B cell (primary cell): ENCODE measurements around the gene ST6GALNAC3. TPM values are rescaled to one million over a fixed set of nuclear protein-coding genes. Genes with fewer than 3 reads are reported as not detected.

ENCODE experiments used
- ATAC-seq: fragments of 200-7000 bp; cut with Tn5 transposase; one replicate; pipeline ENCODE4 v1.10.0; 2021; ENCODE audit warnings: low read depth, mild to moderate bottlenecking, moderate number of reproducible peaks, moderate library complexity
- CTCF ChIA-PET: fragments of 350-600 bp; sonication (Branson Sonifier 250); formaldehyde crosslinking; loops from one replicate; lab custom pipeline; 2021; ENCODE audit warnings: antibody characterized with exemption, inconsistent platforms; lab: Charles Lee
- POLR2A ChIA-PET: fragments of 350-600 bp; sonication (Branson Sonifier 250); formaldehyde crosslinking; loops from one replicate; lab custom pipeline; 2021; ENCODE audit warnings: antibody characterized with exemption; lab: Charles Lee
- DNase-seq: peaks from one replicate; pipeline ENCODE4 v3.0.0; 2013
- H2AFZ ChIP-seq: 2 replicates; pipeline ENCODE4 v1.6.1; 2012; ENCODE audit warnings: mild to moderate bottlenecking, low read depth, low read length; ENCODE audit not compliant: insufficient read depth, poor library complexity, severe bottlenecking
- H3K27ac ChIP-seq, 2 donors: 1 replicate in 1 of 2; 2 replicates in 1 of 2; pipeline ENCODE4 v1.5.1; 2012 to 2013; ENCODE audit warnings: low read length in 2 of 2, mild to moderate bottlenecking in 2 of 2, moderate library complexity in 1 of 2
- H3K27me3 ChIP-seq, 4 experiments: fragments of 200-600 bp in 1 of 4; sonication (generic) in 1 of 4; replicated peaks in 1 of 4; 1 replicate in 2 of 4; 2 replicates in 2 of 4; pipeline versions ENCODE4 v1.6.1 to v1.7.0; 2013 to 2016; ENCODE audit warnings: low read length in 3 of 4, mild to moderate bottlenecking in 2 of 4, mixed read lengths in 1 of 4, moderate library complexity in 1 of 4; ENCODE audit not compliant: insufficient read depth in 4 of 4, control insufficient read depth in 3 of 4; ENCODE audit errors: control extremely low read depth in 1 of 4
- H3K36me3 ChIP-seq, 2 experiments: replicated peaks in 1 of 2; 1 replicate in 1 of 2; 2 replicates in 1 of 2; pipeline versions ENCODE4 v1.6.1 to v1.7.1; 2013; ENCODE audit warnings: low read length in 1 of 2; ENCODE audit not compliant: insufficient read depth in 2 of 2, control insufficient read depth in 1 of 2; ENCODE audit errors: control extremely low read depth in 1 of 2, extremely low read depth in 1 of 2
- H3K4me1 ChIP-seq, 2 donors: fragments of 200-600 bp in 1 of 2; sonication (generic) in 1 of 2; 1 replicate in 1 of 2; 2 replicates in 1 of 2; pipeline versions ENCODE4 v1.5.1 to v1.6.1; 2013 to 2017; ENCODE audit warnings: low read length in 2 of 2; ENCODE audit not compliant: control insufficient read depth in 2 of 2, insufficient read depth in 2 of 2
- H3K4me2 ChIP-seq: replicated peaks from 2 replicates; pipeline ENCODE3; 2012; ENCODE audit warnings: mild to moderate bottlenecking, low read depth, low read length; ENCODE audit not compliant: poor library complexity, severe bottlenecking
- H3K4me3 ChIP-seq, 5 experiments: fragments of 200-600 bp in 1 of 5; sonication (generic) in 1 of 5; 1 replicate in 3 of 5; 2 replicates in 2 of 5; pipeline versions ENCODE4 v1.5.1 to v1.7.0; 2011 to 2016; ENCODE audit warnings: low read length in 4 of 5, mild to moderate bottlenecking in 4 of 5, low read depth in 2 of 5, control low read depth in 1 of 5, moderate library complexity in 1 of 5; ENCODE audit not compliant: insufficient read depth in 1 of 5; ENCODE audit errors: control extremely low read depth in 1 of 5, extremely low read depth in 1 of 5
- H3K79me2 ChIP-seq: fragments of 200-600 bp; sonication (generic); one replicate; pipeline ENCODE4 v1.6.0; 2016; ENCODE audit warnings: low read length; ENCODE audit not compliant: control insufficient read depth, insufficient read depth
- H3K9ac ChIP-seq: fragments of 200-600 bp; sonication (generic); 2 replicates; pipeline ENCODE4 v1.6.1; 2017; ENCODE audit warnings: mild to moderate bottlenecking, low read length, moderate library complexity
- H3K9me3 ChIP-seq, 3 donors: one replicate each; pipeline versions ENCODE4 v1.6.1 to v1.7.1; 2013; ENCODE audit warnings: low read length in 2 of 3; ENCODE audit not compliant: control insufficient read depth in 2 of 3, insufficient read depth in 1 of 3; ENCODE audit errors: control extremely low read depth in 1 of 3
- H4K20me1 ChIP-seq: 2 replicates; pipeline ENCODE4 v1.6.0; 2012; ENCODE audit warnings: mild to moderate bottlenecking, low read length; ENCODE audit not compliant: insufficient read depth, control insufficient read depth, poor library complexity, severe bottlenecking
- H3K27ac Mint-ChIP-seq: one replicate; pipeline ENCODE4 v1.8.0; 2021; ENCODE audit warnings: mixed read lengths
- H3K27me3 Mint-ChIP-seq: one replicate; pipeline ENCODE4 v1.8.0; 2021; ENCODE audit warnings: mixed read lengths
- H3K4me1 Mint-ChIP-seq: one replicate; pipeline ENCODE4 v1.8.0; 2021; ENCODE audit warnings: mixed read lengths
- H3K4me3 Mint-ChIP-seq: one replicate; pipeline ENCODE4 v1.8.0; 2021; ENCODE audit warnings: mixed read lengths
- H3K9me3 Mint-ChIP-seq: one replicate; pipeline ENCODE4 v1.8.0; 2022; ENCODE audit warnings: mixed read lengths; ENCODE audit not compliant: insufficient read depth
- CTCF ChIP-seq: fragments of 200-600 bp; IDR thresholded peaks from one replicate; pipeline ENCODE4 v1.8.0; 2022; ENCODE audit warnings: antibody characterized with exemption, mild to moderate bottlenecking
- EZH2 ChIP-seq: IDR thresholded peaks from 2 replicates; pipeline ENCODE4 v1.6.1; 2012; ENCODE audit warnings: borderline replicate concordance, low read depth, mild to moderate bottlenecking, moderate library complexity, low read length; ENCODE audit not compliant: insufficient read depth, poor library complexity, severe bottlenecking
- WGBS: methylation state at CpG from one replicate; pipeline ENCODE4 v1.1.5; 2013; ENCODE audit warnings: missing lambda C conversion rate; ENCODE audit not compliant: insufficient coverage; 5-methylcytosine and 5-hydroxymethylcytosine counted together
- intact Hi-C: fragments of 100-400 bp; cut with micrococcal nuclease; formaldehyde crosslinking; loops from one replicate; pipeline ENCODE4 v1.10.0; 2022
- polyA plus RNA-seq: library from polyadenylated mRNA; depleted of rRNA; stranded (reverse); fragments of >200 nt; gene quantifications from 2 replicates; pipeline ENCODE4 v1.2.3, GENCODE V29; 2012
- total RNA-seq, 2 donors: library from RNA; stranded (reverse); fragments of 120-200 nt in 1 of 2; gene quantifications; 1 replicate in 1 of 2; 2 replicates in 1 of 2; pipeline versions ENCODE4 v1.2.3 to v1.2.4, GENCODE V29; 2013 to 2022

Gene ST6GALNAC3
- total and polyA plus RNA-seq, 2 donors (not counting 1 experiment from before 2014, with no cell fraction given): 3.0 to 17.3 TPM

GRCh38 chr1:76252431-76252830 is 177.9 kb downstream of the ST6GALNAC3 start:
- Mint-ChIP-seq H3K9me3 (no peaks in the 10 kb centered on the region), H3K27me3 (no peaks in the 10 kb centered on the region), H3K27ac (no peak overlapping the region), H3K4me1 (peaks cover 10% of the 10 kb centered on the region), H3K4me3 (no peak overlapping the region)
- peaks cover 0 to under 1% of the 10 kb centered on the region in 2 donors for H3K4me1 ChIP-seq
- POLR2A ChIA-PET: no interaction called here
- WGBS: 100% methylated on average over 1 of the region's 3 CpGs
- no peaks in the 10 kb centered on the region for H3K27me3 ChIP-seq
- no peak overlapping the region for H3K4me2 ChIP-seq
- no peaks in the 10 kb centered on the region for H4K20me1 ChIP-seq
- H3K9ac ChIP-seq: no peak overlapping the region
- H2AFZ ChIP-seq: no peak overlapping the region
- no peak overlapping the region for H3K4me3 ChIP-seq
- H3K9me3 ChIP-seq: peaks cover 0 to 6% (median 3%) of the 10 kb centered on the region in 3 donors
- CTCF ChIA-PET: no interaction called here
- DNase-seq (no peak), ATAC-seq (no peak)
- H3K27ac ChIP-seq: no peak overlapping the region
- H3K36me3 ChIP-seq: no peaks in the 10 kb centered on the region
- H3K79me2 ChIP-seq: no peaks in the 10 kb centered on the region
- intact Hi-C loops: no loop called here
- TF ChIP-seq CTCF: no peak
- no peak for TF ChIP-seq EZH2

GRCh38 chr1:76254104-76255030 is 179.8 kb downstream of the ST6GALNAC3 start:
- TF ChIP-seq EZH2 (no peak), CTCF (no peak)
- intact Hi-C loops: no loop called here
- Mint-ChIP-seq H3K27me3 (no peaks in the 10 kb centered on the region), H3K4me1 (peaks cover 11% of the 10 kb centered on the region), H3K9me3 (no peaks in the 10 kb centered on the region), H3K4me3 (no peak overlapping the region), H3K27ac (no peak overlapping the region)
- WGBS: 94% methylated on average over 2 of the region's 9 CpGs
- H3K4me2 ChIP-seq: no peak overlapping the region
- H3K9me3 ChIP-seq: peaks cover 0 to 2% (median 0%) of the 10 kb centered on the region in 3 donors
- no peaks in the 10 kb centered on the region for H3K27me3 ChIP-seq
- H2AFZ ChIP-seq: no peak overlapping the region
- H3K36me3 ChIP-seq: no peaks in the 10 kb centered on the region
- H3K79me2 ChIP-seq: no peaks in the 10 kb centered on the region
- no peaks in the 10 kb centered on the region for H4K20me1 ChIP-seq
- H3K4me3 ChIP-seq: no peak overlapping the region
- no peak overlapping the region for H3K9ac ChIP-seq
- H3K4me1 ChIP-seq: no peaks in the 10 kb centered on the region
- DNase-seq (no peak), ATAC-seq (no peak)
- H3K27ac ChIP-seq: no peak overlapping the region
- POLR2A ChIA-PET: no interaction called here
- CTCF ChIA-PET: no interaction called here
